DND-41 (cell line): ENCODE data around the gene PRDM5.

Source experiments
- ATAC-seq: fragments of 200-7000 bp; cut with Tn5 transposase; 3 replicates; pipeline ENCODE4 v1.9.1; 2021; ENCODE audit warnings: low read depth; ENCODE audit not compliant: insufficient read depth
- DNase-seq: peaks from one replicate; pipeline ENCODE4 v3.0.0-alpha.2; 2020
- H2AFZ ChIP-seq: 2 replicates; pipeline ENCODE4 v1.6.0; 2012; ENCODE audit warnings: low read depth, low read length
- H3K27ac ChIP-seq: 2 replicates; pipeline ENCODE4 v1.5.1; 2012; ENCODE audit warnings: low read length, inconsistent platforms
- H3K27me3 ChIP-seq: fragments of 200-600 bp; sonication (generic); 2 replicates; pipeline ENCODE4 v1.6.0; 2012; ENCODE audit warnings: low read length, mild to moderate bottlenecking, inconsistent platforms; ENCODE audit not compliant: insufficient read depth, poor library complexity
- H3K36me3 ChIP-seq: 2 replicates; pipeline ENCODE4 v1.5.1; 2012; ENCODE audit warnings: low read length, inconsistent platforms; ENCODE audit not compliant: insufficient read depth
- H3K4me1 ChIP-seq: 2 replicates; pipeline ENCODE4 v1.5.1; 2012; ENCODE audit warnings: mild to moderate bottlenecking, low read length; ENCODE audit not compliant: insufficient read depth
- H3K4me2 ChIP-seq: 2 replicates; pipeline ENCODE4 v1.6.0; 2012; ENCODE audit warnings: mild to moderate bottlenecking, moderate library complexity, low read length, inconsistent platforms; ENCODE audit not compliant: insufficient read depth
- H3K4me3 ChIP-seq, 2 experiments: fragments of 200-600 bp in 1 of 2; shearing (Covaris generic) in 1 of 2; 2 replicates each; pipeline ENCODE4 v1.5.1; 2012 to 2016; ENCODE audit warnings: inconsistent platforms in 2 of 2, low read length in 2 of 2, mild to moderate bottlenecking in 2 of 2, low read depth in 1 of 2, moderate library complexity in 1 of 2
- H3K79me2 ChIP-seq: 2 replicates; pipeline ENCODE4 v1.6.0; 2012; ENCODE audit warnings: low read length, inconsistent platforms; ENCODE audit not compliant: insufficient read depth
- H3K9ac ChIP-seq: 2 replicates; pipeline ENCODE4 v1.6.0; 2012; ENCODE audit warnings: low read depth, mild to moderate bottlenecking, inconsistent platforms, low read length, moderate library complexity
- H3K9me3 ChIP-seq: 2 replicates; pipeline ENCODE4 v1.5.1; 2012; ENCODE audit warnings: low read length, moderate library complexity, mild to moderate bottlenecking, inconsistent platforms; ENCODE audit not compliant: insufficient read depth, severe bottlenecking
- H4K20me1 ChIP-seq: 2 replicates; pipeline ENCODE4 v1.6.0; 2012; ENCODE audit warnings: low read length; ENCODE audit not compliant: insufficient read depth
- CTCF ChIP-seq: IDR thresholded peaks from 2 replicates; pipeline ENCODE4 v1.5.1; 2012; ENCODE audit warnings: borderline replicate concordance, low read length, moderate library complexity, mild to moderate bottlenecking; ENCODE audit not compliant: poor library complexity, severe bottlenecking; ENCODE audit errors: extremely low read depth
- EZH2 ChIP-seq: IDR thresholded peaks from 3 replicates; pipeline ENCODE4 v1.6.1; 2012; ENCODE audit warnings: borderline replicate concordance, low read depth, mild to moderate bottlenecking, moderate library complexity, low read length, inconsistent platforms; ENCODE audit not compliant: severe bottlenecking

The PRDM5 gene

DNA sequence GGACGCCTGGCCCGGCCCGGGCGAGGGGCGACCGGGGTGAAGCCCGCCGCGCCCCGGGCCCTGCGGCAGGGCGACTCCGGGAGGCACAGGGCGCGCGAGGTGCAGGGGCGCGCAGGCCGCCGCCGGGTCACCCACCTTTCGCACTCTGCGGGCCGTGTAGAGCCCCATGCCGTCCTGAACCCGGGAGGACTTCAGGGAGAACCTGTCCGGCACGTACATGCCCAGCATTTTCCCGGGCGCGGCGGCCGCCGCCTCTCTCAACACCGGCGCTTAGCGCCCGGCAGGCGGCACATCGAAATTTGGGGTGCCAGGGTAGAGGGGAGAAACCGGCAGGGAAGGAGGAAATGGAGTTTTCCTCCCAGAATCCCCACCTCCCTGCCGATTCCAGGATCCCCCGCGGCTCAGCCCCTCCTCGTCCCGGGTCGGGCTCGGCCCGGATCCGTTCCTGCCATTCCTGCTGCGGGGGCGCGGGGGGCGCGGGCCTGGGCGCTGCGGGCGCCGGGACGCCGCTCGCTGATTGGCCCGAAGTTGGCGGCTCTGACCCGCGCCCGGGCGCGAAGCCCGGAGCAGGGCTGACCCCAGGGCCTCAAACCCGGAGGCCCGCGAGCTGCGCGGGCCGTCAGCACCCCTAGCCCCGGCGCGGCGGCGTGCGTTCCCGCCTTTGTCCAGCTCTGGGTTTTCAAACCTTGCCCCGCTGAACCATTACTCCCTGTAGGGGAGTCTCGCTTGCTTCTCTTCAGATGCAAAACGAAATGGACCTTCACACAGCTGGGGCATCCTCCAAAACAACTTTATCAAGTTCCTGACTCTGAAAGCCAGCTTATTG lies at the start of gene PRDM5:
Gene PRDM5 (minus strand): TSS at position 346 of the 826 bp plus-strand sequence. CDS start 118 bp downstream, at position 228.
- Histone ChIP-seq H3K27me3 (no peaks in the 10 kb centered on the region), H3K4me1 (no peaks in the 10 kb centered on the region), H2AFZ (no peak within 1 kb of the TSS), H4K20me1 (no peaks in the 10 kb centered on the region), H3K79me2 (no peaks in the 10 kb centered on the region), H3K9me3 (no peaks in the 10 kb centered on the region), H3K4me3 (no peak within 1 kb of the TSS), H3K9ac (no peak within 1 kb of the TSS), H3K27ac (no peak within 1 kb of the TSS), H3K36me3 (no peaks in the 10 kb centered on the region), H3K4me2 (no peak within 1 kb of the TSS)
- no peak for DNase-seq
- TF ChIP-seq EZH2, result no peak
- TF ChIP-seq CTCF, result no peak
- no peak for ATAC-seq

GRCh38 chr4:120971884-120972283 lies 49.4 kb upstream of the PRDM5 start:
- no peak for ATAC-seq
- Histone ChIP-seq H3K27me3 (no peaks in the 10 kb centered on the region), H3K79me2 (no peaks in the 10 kb centered on the region), H3K36me3 (no peaks in the 10 kb centered on the region), H3K4me3 (no peak overlapping the region), H3K9ac (no peak overlapping the region), H3K27ac (no peak overlapping the region), H3K4me2 (no peak overlapping the region), H3K9me3 (no peaks in the 10 kb centered on the region), H4K20me1 (no peaks in the 10 kb centered on the region), H2AFZ (no peak overlapping the region), H3K4me1 (no peaks in the 10 kb centered on the region)
- no peak for TF ChIP-seq CTCF
- TF ChIP-seq EZH2, result no peak
- no peak for DNase-seq

DNA sequence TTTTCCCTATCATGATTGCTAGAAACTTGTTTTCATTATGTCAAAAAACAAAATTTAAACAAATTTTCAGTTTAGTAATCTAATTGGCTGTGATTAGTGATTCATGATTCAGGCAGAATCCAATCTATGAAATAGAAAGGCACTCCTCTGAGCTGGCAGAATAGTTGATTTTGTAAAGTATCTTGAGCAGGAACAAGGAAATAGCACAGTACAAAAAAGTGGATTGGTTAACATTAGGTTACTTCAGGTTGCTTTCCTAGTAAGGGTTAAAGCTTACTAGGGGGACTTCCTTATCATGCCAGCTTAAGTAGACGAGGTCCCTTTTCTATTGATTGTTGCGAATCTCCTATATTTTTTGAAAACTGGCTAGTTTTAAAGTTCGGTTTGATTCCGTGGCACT lies 43.4 kb upstream of the PRDM5 start:
- H3K9me3 ChIP-seq, result no peaks in the 10 kb centered on the region
- ATAC-seq (no peak), DNase-seq (no peak)
- H3K27me3 ChIP-seq, result no peaks in the 10 kb centered on the region
- no peak overlapping the region for H3K4me2 ChIP-seq
- H3K79me2 ChIP-seq, result no peaks in the 10 kb centered on the region
- no peak overlapping the region for H3K9ac ChIP-seq
- H3K36me3 ChIP-seq, result no peaks in the 10 kb centered on the region
- TF ChIP-seq EZH2 (no peak), CTCF (no peak)
- H3K4me1 ChIP-seq, result no peaks in the 10 kb centered on the region
- no peak overlapping the region for H3K4me3 ChIP-seq
- no peak overlapping the region for H2AFZ ChIP-seq
- H4K20me1 ChIP-seq, result no peaks in the 10 kb centered on the region
- no peak overlapping the region for H3K27ac ChIP-seq
